AG09309 (cell line): ENCODE results near the gene PRSS36.

Experiments
- DNase-seq: peaks from one replicate; pipeline ENCODE4 v3.0.0-alpha.2; 2010; ENCODE audit warnings: low read depth
- H3K4me3 ChIP-seq: 2 replicates; pipeline ENCODE4 v1.5.1; 2011; ENCODE audit warnings: mild to moderate bottlenecking, low read depth, low read length, moderate library complexity; ENCODE audit not compliant: control insufficient read depth
- CTCF ChIP-seq: IDR thresholded peaks from 2 replicates; pipeline ENCODE4 v1.5.1; 2011; ENCODE audit warnings: mild to moderate bottlenecking, low read depth, low read length, inconsistent platforms; ENCODE audit not compliant: insufficient read depth, control insufficient read depth; ENCODE audit errors: missing control alignments

PRSS36 gene

GRCh38 chr16:31130899-31131298, 19.0 kb downstream of the PRSS36 start:
- H3K4me3 ChIP-seq = no peak overlapping the region
- TF ChIP-seq CTCF = no peak
- no peak for DNase-seq

GRCh38 chr16:31130336-31130891, 19.5 kb downstream of the PRSS36 start:
- no peak for DNase-seq
- no peak overlapping the region for H3K4me3 ChIP-seq
- no peak for TF ChIP-seq CTCF

GRCh38 chr16:31129568-31130335, 20.1 kb downstream of the PRSS36 start:
- no peak for DNase-seq
- no peak overlapping the region for H3K4me3 ChIP-seq
- no peak for TF ChIP-seq CTCF

GRCh38 chr16:31128711-31129567, 20.9 kb downstream of the PRSS36 start:
- no peak for DNase-seq
- TF ChIP-seq CTCF = no peak
- no peak overlapping the region for H3K4me3 ChIP-seq

GRCh38 chr16:31127182-31127581, 22.7 kb downstream of the PRSS36 start:
- no peak for TF ChIP-seq CTCF
- no peak overlapping the region for H3K4me3 ChIP-seq
- DNase-seq = no peak

GRCh38 chr16:31125844-31126243, 24.0 kb downstream of the PRSS36 start:
- DNase-seq = no peak
- TF ChIP-seq CTCF = no peak
- H3K4me3 ChIP-seq = no peak overlapping the region
